ENCODE measurements around the gene DNAH1.

DNAH1 gene

GRCh38 chr3:52318186-52318816 lies 2.2 kb downstream of the DNAH1 start:
- H3K4me3 ChIP-seq (ENCODE audit: insufficient read depth in 1 of 2, low read depth in 1 of 2, low read length in 2 of 2): no peak overlapping the region
- H3K23ac ChIP-seq (ENCODE audit: low read length in 2 of 2): no peak overlapping the region
- 73% methylated on average over 14 of the region's 14 CpGs for WGBS

GRCh38 chr3:52319921-52320595 lies 3.9 kb downstream of the DNAH1 start:
- Histone ChIP-seq H3K4me3 (ENCODE audit: insufficient read depth in 1 of 2, low read depth in 1 of 2, low read length in 2 of 2) (no peak overlapping the region), H3K27me3 (ENCODE audit: control insufficient read depth in 1 of 2, insufficient read depth in 1 of 2, low read length in 2 of 2) (peaks cover 0 to 15% of the 10 kb centered on the region in 2 experiments), H3K23ac (ENCODE audit: low read length in 2 of 2) (no peak overlapping the region), H2BK15ac (ENCODE audit: low read depth, poor library complexity, severe bottlenecking) (no peak overlapping the region), H2BK5ac (ENCODE audit: low read depth, low read length, poor library complexity, severe bottlenecking) (no peak overlapping the region), H2AFZ (ENCODE audit: low read depth, low read length) (no peak overlapping the region), H3K4me1 (ENCODE audit: control insufficient read depth, insufficient read depth, low read depth, low read length) (peaks cover 20% of the 10 kb centered on the region), H2BK12ac (ENCODE audit: low read length in 2 of 2) (no peak overlapping the region), H4K91ac (ENCODE audit: low read length) (no peak overlapping the region), H3K14ac (ENCODE audit: low read length in 2 of 2) (no peak overlapping the region), H3K9me3 (ENCODE audit: control insufficient read depth, low read length) (no peaks in the 10 kb centered on the region), H3K79me1 (replicated peaks; ENCODE audit: low read length, poor library complexity, severe bottlenecking) (no peaks in the 10 kb centered on the region), H2AK5ac (ENCODE audit: low read length, severe bottlenecking) (no peak overlapping the region), H3K27ac (ENCODE audit: low read length, poor library complexity, severe bottlenecking) (no peak overlapping the region), H3K9ac (ENCODE audit: low read length) (no peak overlapping the region), H4K8ac (ENCODE audit: low read length) (no peak overlapping the region), H3K4me2 (ENCODE audit: low read length, poor library complexity, severe bottlenecking) (no peak overlapping the region), H3K4ac (ENCODE audit: low read depth in 1 of 2, low read length in 2 of 2) (no peak overlapping the region), H2BK120ac (ENCODE audit: low read depth, low read length) (no peak overlapping the region), H3K36me3 (ENCODE audit: control insufficient read depth in 1 of 2, insufficient read depth in 2 of 2, low read depth in 1 of 2, low read length in 2 of 2) (peaks cover 0 to 2% of the 10 kb centered on the region in 2 experiments), H3K18ac (ENCODE audit: low read depth in 1 of 2, low read length in 2 of 2) (no peak overlapping the region)
- no peak for DNase-seq
- whole genome bisulfite sequencing: 81% methylated on average over 10 of the region's 10 CpGs

More at GRCh38 chr3:52318186-52318816, 2.2 kb downstream of the DNAH1 start:
- Histone ChIP-seq H3K9me3 (ENCODE audit: control insufficient read depth, low read length) (no peaks in the 10 kb centered on the region), H3K9ac (ENCODE audit: low read length) (no peak overlapping the region), H2BK5ac (ENCODE audit: low read depth, low read length, poor library complexity, severe bottlenecking) (no peak overlapping the region), H3K79me1 (replicated peaks; ENCODE audit: low read length, poor library complexity, severe bottlenecking) (no peaks in the 10 kb centered on the region), H2AFZ (ENCODE audit: low read depth, low read length) (no peak overlapping the region), H2BK12ac (ENCODE audit: low read length in 2 of 2) (no peak overlapping the region), H2AK5ac (ENCODE audit: low read length, severe bottlenecking) (no peak overlapping the region), H3K4me1 (ENCODE audit: control insufficient read depth, insufficient read depth, low read depth, low read length) (peaks cover 22% of the 10 kb centered on the region), H3K4ac (ENCODE audit: low read depth in 1 of 2, low read length in 2 of 2) (no peak overlapping the region), H3K18ac (ENCODE audit: low read depth in 1 of 2, low read length in 2 of 2) (no peak overlapping the region), H3K27ac (ENCODE audit: low read length, poor library complexity, severe bottlenecking) (no peak overlapping the region), H4K8ac (ENCODE audit: low read length) (no peak overlapping the region), H2BK120ac (ENCODE audit: low read depth, low read length) (no peak overlapping the region), H4K91ac (ENCODE audit: low read length) (no peak overlapping the region), H3K27me3 (ENCODE audit: control insufficient read depth in 1 of 2, insufficient read depth in 1 of 2, low read length in 2 of 2) (peaks cover 0 to 15% of the 10 kb centered on the region in 2 experiments), H2BK15ac (ENCODE audit: low read depth, poor library complexity, severe bottlenecking) (no peak overlapping the region), H3K4me2 (ENCODE audit: low read length, poor library complexity, severe bottlenecking) (no peak overlapping the region), H3K36me3 (ENCODE audit: control insufficient read depth in 1 of 2, insufficient read depth in 2 of 2, low read depth in 1 of 2, low read length in 2 of 2) (peaks cover 0 to 2% of the 10 kb centered on the region in 2 experiments), H3K14ac (ENCODE audit: low read length in 2 of 2) (peak overlapping the region in 1 of 2 experiments; percentile 45)
- no peak for DNase-seq

GRCh38 chr3:52321481-52321880 lies 5.4 kb downstream of the DNAH1 start:
- Histone ChIP-seq H2BK12ac (ENCODE audit: low read length in 2 of 2) (no peak overlapping the region), H3K36me3 (ENCODE audit: control insufficient read depth in 1 of 2, insufficient read depth in 2 of 2, low read depth in 1 of 2, low read length in 2 of 2) (peaks cover 0 to 2% of the 10 kb centered on the region in 2 experiments), H3K4me1 (ENCODE audit: control insufficient read depth, insufficient read depth, low read depth, low read length) (peaks cover 20% of the 10 kb centered on the region), H3K27ac (ENCODE audit: low read length, poor library complexity, severe bottlenecking) (no peak overlapping the region), H3K23ac (ENCODE audit: low read length in 2 of 2) (no peak overlapping the region), H2AK5ac (ENCODE audit: low read length, severe bottlenecking) (no peak overlapping the region), H2BK15ac (ENCODE audit: low read depth, poor library complexity, severe bottlenecking) (no peak overlapping the region), H2BK120ac (ENCODE audit: low read depth, low read length) (no peak overlapping the region), H2AFZ (ENCODE audit: low read depth, low read length) (no peak overlapping the region), H4K91ac (ENCODE audit: low read length) (no peak overlapping the region), H3K9ac (ENCODE audit: low read length) (no peak overlapping the region), H2BK5ac (ENCODE audit: low read depth, low read length, poor library complexity, severe bottlenecking) (no peak overlapping the region), H3K4me3 (ENCODE audit: insufficient read depth in 1 of 2, low read depth in 1 of 2, low read length in 2 of 2) (no peak overlapping the region), H4K8ac (ENCODE audit: low read length) (no peak overlapping the region), H3K14ac (ENCODE audit: low read length in 2 of 2) (no peak overlapping the region), H3K18ac (ENCODE audit: low read depth in 1 of 2, low read length in 2 of 2) (no peak overlapping the region), H3K9me3 (ENCODE audit: control insufficient read depth, low read length) (no peaks in the 10 kb centered on the region), H3K4ac (ENCODE audit: low read depth in 1 of 2, low read length in 2 of 2) (no peak overlapping the region), H3K79me1 (replicated peaks; ENCODE audit: low read length, poor library complexity, severe bottlenecking) (no peaks in the 10 kb centered on the region), H3K27me3 (ENCODE audit: control insufficient read depth in 1 of 2, insufficient read depth in 1 of 2, low read length in 2 of 2) (peaks cover 0 to 15% of the 10 kb centered on the region in 2 experiments), H3K4me2 (ENCODE audit: low read length, poor library complexity, severe bottlenecking) (no peak overlapping the region)
- WGBS: 86% methylated on average over 5 of the region's 5 CpGs
- no peak for DNase-seq

- no peak for DNase-seq
- no peak overlapping the region for H2BK120ac ChIP-seq (ENCODE audit: low read depth, low read length)
- 91% methylated on average over 7 of the region's 7 CpGs for WGBS
- H3K36me3 ChIP-seq (ENCODE audit: control insufficient read depth in 1 of 2, insufficient read depth in 2 of 2, low read depth in 1 of 2, low read length in 2 of 2): peaks cover 0 to 2% of the 10 kb centered on the region in 2 experiments
- no peaks in the 10 kb centered on the region for H3K9me3 ChIP-seq (ENCODE audit: control insufficient read depth, low read length)
- H3K9ac ChIP-seq (ENCODE audit: low read length): no peak overlapping the region
- peaks cover 0 to 15% of the 10 kb centered on the region in 2 experiments for H3K27me3 ChIP-seq (ENCODE audit: control insufficient read depth in 1 of 2, insufficient read depth in 1 of 2, low read length in 2 of 2)
- peaks cover 17% of the 10 kb centered on the region for H3K4me1 ChIP-seq (ENCODE audit: control insufficient read depth, insufficient read depth, low read depth, low read length)
- H4K8ac ChIP-seq (ENCODE audit: low read length): no peak overlapping the region
- H4K91ac ChIP-seq (ENCODE audit: low read length): no peak overlapping the region
- no peak overlapping the region for H3K23ac ChIP-seq (ENCODE audit: low read length in 2 of 2)
- H3K14ac ChIP-seq (ENCODE audit: low read length in 2 of 2): no peak overlapping the region
- H3K18ac ChIP-seq (ENCODE audit: low read depth in 1 of 2, low read length in 2 of 2): no peak overlapping the region
- H3K27ac ChIP-seq (ENCODE audit: low read length, poor library complexity, severe bottlenecking): no peak overlapping the region
- H2BK12ac ChIP-seq (ENCODE audit: low read length in 2 of 2): no peak overlapping the region
- no peak overlapping the region for H2BK15ac ChIP-seq (ENCODE audit: low read depth, poor library complexity, severe bottlenecking)
- H2BK5ac ChIP-seq (ENCODE audit: low read depth, low read length, poor library complexity, severe bottlenecking): no peak overlapping the region
- no peak overlapping the region for H3K4me3 ChIP-seq (ENCODE audit: insufficient read depth in 1 of 2, low read depth in 1 of 2, low read length in 2 of 2)
- H2AFZ ChIP-seq (ENCODE audit: low read depth, low read length): no peak overlapping the region
- no peak overlapping the region for H2AK5ac ChIP-seq (ENCODE audit: low read length, severe bottlenecking)
- no peaks in the 10 kb centered on the region for H3K79me1 ChIP-seq (replicated peaks; ENCODE audit: low read length, poor library complexity, severe bottlenecking)
- no peak overlapping the region for H3K4me2 ChIP-seq (ENCODE audit: low read length, poor library complexity, severe bottlenecking)
- H3K4ac ChIP-seq (ENCODE audit: low read depth in 1 of 2, low read length in 2 of 2): no peak overlapping the region
These were observed 6.3 kb downstream of the DNAH1 start for GRCh38 chr3:52322466-52322865.

Data from mesenchymal stem cell (in vitro differentiated cells and primary cell).